AG04449 (cell line): ENCODE data around the gene ACOX2.

Experiments used
- CTCF ChIA-PET: fragments of 350-600 bp; formaldehyde crosslinking; extraction: SDS; loops from one replicate; lab custom pipeline; 2021; ENCODE audit warnings: antibody characterized with exemption; lab: Yijun Ruan, JAX
- POLR2A ChIA-PET: fragments of 400-600, 350-600 bp; formaldehyde crosslinking; extraction: SDS; loops from one replicate; lab custom pipeline; 2020; ENCODE audit warnings: antibody characterized with exemption, inconsistent platforms; lab: Yijun Ruan, JAX
- DNase-seq: peaks from one replicate; pipeline ENCODE4 v3.0.0-alpha.2; 2010; ENCODE audit warnings: low read depth, low spot score
- H3K4me3 ChIP-seq: 2 replicates; pipeline ENCODE4 v1.5.1; 2011; ENCODE audit warnings: low read depth, mild to moderate bottlenecking, control low read depth, low read length
- CTCF ChIP-seq: IDR thresholded peaks from one replicate; pipeline ENCODE4 v1.5.1; 2011; ENCODE audit warnings: mild to moderate bottlenecking, moderate library complexity, low read length, control low read depth, inconsistent platforms; ENCODE audit not compliant: insufficient read depth; ENCODE audit errors: missing control alignments

Gene ACOX2

GRCh38 chr3:58473275-58473674, 63.7 kb downstream of the ACOX2 start:
- no peak overlapping the region for H3K4me3 ChIP-seq
- DNase-seq = no peak
- TF ChIP-seq CTCF = no peak
- POLR2A ChIA-PET = no interaction called here
- CTCF ChIA-PET = interaction anchor here (1.1 to 6.9 kb wide), 3 partner anchors 10 to 94 kb away, joined by 4 to 37 read pairs (median 5); partner anchors contain the start of gene KCTD6

GRCh38 chr3:58471025-58471887, 65.7 kb downstream of the ACOX2 start:
- H3K4me3 ChIP-seq = no peak overlapping the region
- TF ChIP-seq CTCF = no peak
- CTCF ChIA-PET = interaction anchor here (1.0 to 6.9 kb wide), 8 partner anchors 8 to 150 kb away, joined by 3 to 37 read pairs (median 4); partner anchors contain the start of gene KCTD6
- POLR2A ChIA-PET = no interaction called here
- peak; percentile 56 for DNase-seq

GRCh38 chr3:58470363-58471024, 66.5 kb downstream of the ACOX2 start:
- ChIA-PET CTCF (interaction anchor here (1.0 to 6.9 kb wide), 6 partner anchors 18 to 149 kb away, joined by 3 to 37 read pairs (median 4); partner anchors contain the start of gene KCTD6), POLR2A (no interaction called here)
- TF ChIP-seq CTCF = no peak
- no peak for DNase-seq
- H3K4me3 ChIP-seq = no peak overlapping the region

- CTCF ChIA-PET = interaction anchor here (0.8 to 6.9 kb wide), 5 partner anchors 9 to 148 kb away, joined by 4 to 37 read pairs (median 5); partner anchors contain the start of gene KCTD6
- DNase-seq = no peak
- no peak overlapping the region for H3K4me3 ChIP-seq
- TF ChIP-seq CTCF = no peak
- POLR2A ChIA-PET = no interaction called here
Measured at GRCh38 chr3:58469096-58469495, 67.9 kb downstream of the ACOX2 start.

GRCh38 chr3:58466899-58467563, 70.0 kb downstream of the ACOX2 start:
- TF ChIP-seq CTCF = no peak
- POLR2A ChIA-PET = no interaction called here
- CTCF ChIA-PET = interaction anchor here (0.6 to 2.2 kb wide), 2 partner anchors 24 to 65 kb away, joined by 4 to 7 read pairs; partner anchors contain the start of gene KCTD6
- no peak overlapping the region for H3K4me3 ChIP-seq
- no peak for DNase-seq
